ENCODE measurements around the gene FUOM.

FUOM gene

GRCh38 chr10:133366130-133366478, 8.3 kb upstream of the FUOM start:
- peaks cover 17% of the 10 kb centered on the region for H3K4me1 Mint-ChIP-seq (ENCODE audit: low read depth)
- no peak overlapping the region for H3K4me3 Mint-ChIP-seq
- no peak overlapping the region for H3K27ac Mint-ChIP-seq
- no peak for DNase-seq
- H3K9me3 Mint-ChIP-seq: no peaks in the 10 kb centered on the region
- H3K36me3 Mint-ChIP-seq (ENCODE audit: low read depth): peaks cover 80% of the 10 kb centered on the region
- H3K27me3 Mint-ChIP-seq: no peaks in the 10 kb centered on the region

DNA sequence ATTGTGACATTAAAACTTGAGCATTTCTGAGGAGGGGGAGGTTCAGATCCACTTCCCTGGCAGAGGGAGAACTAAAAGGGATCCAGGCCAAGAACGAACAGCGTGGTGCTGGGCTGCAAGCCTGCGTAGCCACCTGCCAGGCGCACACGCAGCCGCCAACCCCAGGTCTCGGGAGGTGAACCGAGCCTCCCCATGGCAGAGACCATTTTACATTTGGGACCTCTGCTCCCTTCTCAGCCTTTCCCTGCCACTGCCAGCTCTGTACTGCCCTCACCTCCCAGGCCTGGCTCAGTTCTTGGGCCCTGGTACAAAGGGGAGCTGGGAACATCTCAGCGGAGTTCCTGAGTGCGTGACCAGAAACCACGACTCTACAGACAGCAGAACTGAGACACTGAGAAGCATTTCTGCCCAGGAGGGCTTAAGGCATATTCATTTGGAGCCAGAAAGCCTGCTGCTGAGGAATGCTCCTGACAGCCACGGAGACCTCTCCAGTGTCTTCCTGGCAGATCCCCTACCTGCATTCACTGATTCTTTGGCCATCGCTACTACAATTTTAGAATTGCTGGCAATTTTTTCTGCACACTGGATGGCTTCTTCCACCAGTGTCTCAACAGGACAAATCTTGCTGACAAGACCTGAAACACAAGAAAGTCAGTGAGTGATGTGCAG, 7.8 kb upstream of the FUOM start:
- H3K9me3 Mint-ChIP-seq: no peaks in the 10 kb centered on the region
- no peak overlapping the region for H3K4me3 Mint-ChIP-seq
- H3K36me3 Mint-ChIP-seq (ENCODE audit: low read depth): peaks cover 79% of the 10 kb centered on the region
- no peaks in the 10 kb centered on the region for H3K27me3 Mint-ChIP-seq
- no peak overlapping the region for H3K27ac Mint-ChIP-seq
- peaks cover 17% of the 10 kb centered on the region for H3K4me1 Mint-ChIP-seq (ENCODE audit: low read depth)
- DNase-seq: no peak

- Mint-ChIP-seq H3K27ac (no peak overlapping the region), H3K9me3 (no peaks in the 10 kb centered on the region), H3K27me3 (no peaks in the 10 kb centered on the region)
Observed at GRCh38 chr10:133364645-133365431, 7.0 kb upstream of the FUOM start.

DNA sequence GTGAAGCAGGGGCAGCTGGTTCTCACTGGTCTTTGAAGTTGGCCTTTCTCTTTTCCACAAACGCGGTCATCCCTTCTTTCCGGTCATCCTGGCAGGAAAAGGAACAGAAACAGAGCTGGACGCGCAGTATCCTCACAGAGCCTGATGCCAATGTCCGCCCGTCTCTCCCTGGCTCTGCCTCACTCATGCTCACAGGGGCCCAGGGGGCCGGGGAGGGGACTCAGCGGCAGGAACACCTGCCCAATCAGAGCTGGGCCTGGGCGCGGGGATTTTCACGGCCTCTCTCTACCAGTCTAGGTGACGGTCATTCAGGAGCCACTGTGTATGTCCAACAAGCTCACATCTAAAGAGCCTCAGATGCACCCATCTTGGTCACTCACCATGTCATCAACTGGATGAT, 5.0 kb upstream of the FUOM start:
- H3K4me3 Mint-ChIP-seq: no peak overlapping the region
- peaks cover 53% of the 10 kb centered on the region for H3K36me3 Mint-ChIP-seq (ENCODE audit: low read depth)
- no peak overlapping the region for H3K27ac Mint-ChIP-seq
- no peak for DNase-seq
- no peaks in the 10 kb centered on the region for H3K9me3 Mint-ChIP-seq
- peaks cover 10% of the 10 kb centered on the region for H3K4me1 Mint-ChIP-seq (ENCODE audit: low read depth)
- no peaks in the 10 kb centered on the region for H3K27me3 Mint-ChIP-seq

More at GRCh38 chr10:133364645-133365431, 7.0 kb upstream of the FUOM start:
- DNase-seq: no peak
- no peak overlapping the region for H3K4me3 Mint-ChIP-seq
- H3K36me3 Mint-ChIP-seq (ENCODE audit: low read depth): peaks cover 72% of the 10 kb centered on the region
- H3K4me1 Mint-ChIP-seq (ENCODE audit: low read depth): peaks cover 17% of the 10 kb centered on the region

- peaks cover 52% of the 10 kb centered on the region for H3K36me3 Mint-ChIP-seq (ENCODE audit: low read depth)
- no peak overlapping the region for H3K4me3 Mint-ChIP-seq
- peaks cover 12% of the 10 kb centered on the region for H3K4me1 Mint-ChIP-seq (ENCODE audit: low read depth)
- peak overlapping the region; percentile 76 for H3K27ac Mint-ChIP-seq
- no peaks in the 10 kb centered on the region for H3K27me3 Mint-ChIP-seq
- DNase-seq: no peak
- no peaks in the 10 kb centered on the region for H3K9me3 Mint-ChIP-seq
Observed at GRCh38 chr10:133361773-133362441, 4.1 kb upstream of the FUOM start.

- DNase-seq: no peak
- H3K4me1 Mint-ChIP-seq (ENCODE audit: low read depth): peaks cover 13% of the 10 kb centered on the region
- H3K9me3 Mint-ChIP-seq: no peaks in the 10 kb centered on the region
- H3K27me3 Mint-ChIP-seq: no peaks in the 10 kb centered on the region
- H3K36me3 Mint-ChIP-seq (ENCODE audit: low read depth): peaks cover 50% of the 10 kb centered on the region
- no peak overlapping the region for H3K4me3 Mint-ChIP-seq
- peak overlapping the region; percentile 76 for H3K27ac Mint-ChIP-seq
Observed at GRCh38 chr10:133361227-133361626, 3.4 kb upstream of the FUOM start.

DNA sequence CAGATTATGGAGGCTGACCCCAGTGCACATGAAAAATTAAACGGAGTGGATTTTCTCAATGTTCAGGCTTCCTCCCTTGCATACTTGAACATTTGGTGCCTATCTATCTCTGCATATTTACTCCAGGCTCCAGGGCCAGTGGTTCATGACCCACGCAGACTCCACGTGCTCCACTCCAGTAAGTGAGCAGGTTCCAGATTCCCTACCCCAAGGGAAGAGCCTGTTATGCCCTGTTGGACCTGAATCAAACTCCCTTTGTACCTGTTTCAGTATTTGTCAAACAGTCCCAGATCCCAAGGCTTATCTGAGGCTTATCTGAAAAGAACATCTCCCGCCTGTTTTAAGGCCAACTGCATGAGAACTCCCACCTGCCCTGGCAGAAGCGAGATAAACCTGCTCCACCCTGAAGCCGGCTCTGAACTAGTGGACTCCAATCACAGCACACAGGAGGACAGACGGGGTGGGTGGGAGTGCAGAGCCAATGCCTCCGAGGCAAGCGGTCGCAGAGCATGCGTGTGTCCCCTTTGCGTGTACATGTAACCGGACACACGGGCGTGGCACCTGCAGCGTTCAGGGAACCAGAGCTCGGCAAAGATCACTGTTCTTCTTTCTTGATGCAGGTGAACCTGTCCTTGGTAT, 2.3 kb upstream of the FUOM start:
- H3K27me3 Mint-ChIP-seq: no peaks in the 10 kb centered on the region
- DNase-seq: no peak
- H3K27ac Mint-ChIP-seq: no peak overlapping the region
- peaks cover 16% of the 10 kb centered on the region for H3K4me1 Mint-ChIP-seq (ENCODE audit: low read depth)
- H3K36me3 Mint-ChIP-seq (ENCODE audit: low read depth): peaks cover 48% of the 10 kb centered on the region
- H3K9me3 Mint-ChIP-seq: no peaks in the 10 kb centered on the region
- H3K4me3 Mint-ChIP-seq: no peak overlapping the region

GRCh38 chr10:133359554-133359971, 1.7 kb upstream of the FUOM start:
- Mint-ChIP-seq H3K9me3 (no peaks in the 10 kb centered on the region), H3K27me3 (no peaks in the 10 kb centered on the region), H3K27ac (no peak overlapping the region), H3K4me1 (ENCODE audit: low read depth) (peaks cover 16% of the 10 kb centered on the region), H3K4me3 (no peak overlapping the region), H3K36me3 (ENCODE audit: low read depth) (peaks cover 43% of the 10 kb centered on the region)
- peak; percentile 41 for DNase-seq

- no peak overlapping the region for H3K4me3 Mint-ChIP-seq
- DNase-seq: no peak
- no peak overlapping the region for H3K27ac Mint-ChIP-seq
Observed at GRCh38 chr10:133358925-133359310, 1.1 kb upstream of the FUOM start.

DNA sequence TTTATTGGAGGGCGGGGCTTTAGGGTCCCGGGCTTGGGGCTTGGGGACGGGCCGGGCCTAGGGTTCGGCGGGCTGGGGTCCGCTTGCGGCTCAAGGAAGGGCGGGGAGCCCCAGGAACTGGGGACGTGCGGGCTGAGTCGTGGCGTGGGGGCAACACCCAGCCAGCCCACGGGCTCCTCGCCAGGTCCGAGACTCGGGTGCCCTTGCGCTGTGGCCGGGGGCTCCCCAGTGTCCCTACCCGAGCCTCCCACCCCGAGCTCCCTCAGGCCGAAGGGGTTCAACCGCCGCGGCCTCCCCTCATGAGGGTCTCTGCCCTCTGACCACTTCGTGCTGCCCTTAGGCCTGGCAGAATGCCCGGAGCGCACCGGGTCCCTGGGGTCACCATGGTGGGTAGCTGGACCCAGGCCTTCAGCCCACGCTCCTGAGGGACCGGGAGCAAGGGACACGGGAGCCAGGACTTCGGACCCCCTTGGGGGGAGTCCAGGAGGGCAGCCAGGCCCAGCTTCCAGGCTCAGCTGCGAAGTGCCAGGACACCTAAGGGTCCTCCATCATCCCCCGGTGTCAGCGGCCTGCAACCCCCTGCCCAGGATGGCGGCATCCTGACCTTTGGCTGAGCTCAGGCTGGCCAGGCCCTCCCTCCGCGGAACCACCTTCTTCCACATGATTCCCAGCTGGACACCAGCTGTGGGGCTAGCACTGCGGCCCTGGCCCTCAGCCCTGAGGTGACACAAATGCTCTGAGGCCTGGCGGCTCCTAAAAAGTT, 524 bp upstream of the FUOM start:
- Mint-ChIP-seq H3K9me3 (no peaks in the 10 kb centered on the region), H3K27ac (no peak overlapping the region), H3K4me3 (no peak overlapping the region), H3K27me3 (no peaks in the 10 kb centered on the region), H3K4me1 (ENCODE audit: low read depth) (peaks cover 16% of the 10 kb centered on the region), H3K36me3 (ENCODE audit: low read depth) (peaks cover 34% of the 10 kb centered on the region)
- no peak for DNase-seq

More at GRCh38 chr10:133358925-133359310, 1.1 kb upstream of the FUOM start:
- H3K4me1 Mint-ChIP-seq (ENCODE audit: low read depth): peaks cover 16% of the 10 kb centered on the region
- no peaks in the 10 kb centered on the region for H3K27me3 Mint-ChIP-seq
- H3K36me3 Mint-ChIP-seq (ENCODE audit: low read depth): peaks cover 37% of the 10 kb centered on the region
- no peaks in the 10 kb centered on the region for H3K9me3 Mint-ChIP-seq

DNA sequence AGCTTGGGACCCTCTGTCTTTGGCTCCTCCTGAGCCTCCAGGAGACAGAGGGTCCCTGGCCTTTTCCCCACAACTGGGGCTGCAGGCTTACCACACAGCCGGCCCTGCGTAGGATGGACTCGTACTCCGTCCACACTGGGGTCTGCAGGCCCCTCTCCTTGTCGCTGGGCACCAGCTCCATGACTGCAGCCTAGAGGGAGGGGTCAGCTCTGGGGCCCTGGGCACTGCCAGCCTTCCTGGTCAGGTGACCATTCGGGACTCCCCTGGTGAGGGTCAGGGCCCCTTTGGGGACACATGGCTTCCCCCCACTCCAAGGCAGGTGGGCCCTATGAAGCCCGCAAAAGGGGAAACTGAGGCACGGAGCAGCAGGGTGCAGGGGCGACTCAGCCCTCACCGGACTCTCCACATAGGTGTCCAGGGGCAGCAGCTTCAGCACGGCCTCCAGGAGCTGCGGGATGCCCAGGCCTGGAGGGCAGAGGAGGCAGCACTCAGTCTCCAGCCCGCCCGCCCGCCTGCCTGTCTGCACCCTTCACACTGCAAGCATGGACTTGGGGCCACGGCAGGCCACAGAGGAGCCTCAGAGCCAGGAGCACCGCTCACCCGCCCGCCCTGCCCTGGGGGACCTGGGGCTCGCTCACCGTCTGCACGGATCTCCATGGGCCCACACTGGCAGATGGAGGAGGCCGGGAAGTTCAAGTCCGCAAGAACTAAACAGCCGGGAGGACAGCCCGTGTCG, 1.1 kb downstream of the FUOM start:
- no peaks in the 10 kb centered on the region for H3K27me3 Mint-ChIP-seq
- DNase-seq: no peak
- H3K4me1 Mint-ChIP-seq (ENCODE audit: low read depth): peaks cover 10% of the 10 kb centered on the region
- H3K4me3 Mint-ChIP-seq: peak overlapping the region; percentile 88
- H3K9me3 Mint-ChIP-seq: no peaks in the 10 kb centered on the region
- H3K27ac Mint-ChIP-seq: peak overlapping the region; percentile 79
- H3K36me3 Mint-ChIP-seq (ENCODE audit: low read depth): peaks cover 18% of the 10 kb centered on the region

- Mint-ChIP-seq H3K27ac (peak overlapping the region; percentile 44), H3K36me3 (ENCODE audit: low read depth) (peaks cover 13% of the 10 kb centered on the region), H3K9me3 (no peaks in the 10 kb centered on the region), H3K4me1 (ENCODE audit: low read depth) (peaks cover 6% of the 10 kb centered on the region), H3K4me3 (peak overlapping the region; percentile 88), H3K27me3 (no peaks in the 10 kb centered on the region)
- no peak for DNase-seq
Observed at GRCh38 chr10:133355991-133356390, 1.8 kb downstream of the FUOM start.

DNA sequence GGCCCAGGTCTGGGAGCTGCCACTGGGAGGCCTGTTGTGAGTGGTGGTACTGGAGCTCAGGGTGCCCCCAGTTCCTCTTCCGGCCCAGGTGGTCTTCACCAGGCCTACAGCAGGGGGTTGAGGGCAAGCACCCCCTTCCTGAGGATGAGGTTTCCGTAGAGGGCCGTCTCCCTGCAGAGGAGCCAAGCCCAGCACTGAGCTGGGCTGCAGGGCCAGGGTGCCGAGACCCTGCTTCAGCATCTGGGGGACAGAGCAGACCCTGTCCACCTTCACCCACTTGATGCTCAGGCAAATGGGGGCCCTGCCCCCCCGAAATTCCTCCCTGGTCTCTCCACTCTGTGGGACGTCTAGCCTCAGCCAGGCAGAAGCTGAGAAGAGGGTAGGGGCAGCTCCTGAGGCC, 2.6 kb downstream of the FUOM start:
- Mint-ChIP-seq H3K27ac (no peak overlapping the region), H3K4me1 (ENCODE audit: low read depth) (peaks cover 6% of the 10 kb centered on the region), H3K27me3 (no peaks in the 10 kb centered on the region), H3K9me3 (no peaks in the 10 kb centered on the region), H3K4me3 (no peak overlapping the region), H3K36me3 (ENCODE audit: low read depth) (peaks cover 13% of the 10 kb centered on the region)
- DNase-seq: no peak
